Measurements from ENCODE around the gene ANKFY1. TPM values are rescaled to one million over a fixed set of nuclear protein-coding genes. Genes with fewer than 3 reads are reported as not detected.

Gene ANKFY1
- total and polyA plus RNA-seq, 9 of the 15 experiments (the other 6 are each of a cell fraction or from before 2014, with no cell fraction given) = 4.3 to 25.6 (median 12.2) TPM

- ATAC-seq = no peak
- H3K9me3 ChIP-seq (replicated peaks; ENCODE audit: control insufficient read depth, insufficient read depth, low read depth, low read length) = no peaks in the 10 kb centered on the region
- no peaks in the 10 kb centered on the region for H3K27me3 ChIP-seq (ENCODE audit: control insufficient read depth in 2 of 2, insufficient read depth in 2 of 2, low read length in 2 of 2)
- H3K9ac ChIP-seq (ENCODE audit: insufficient read depth in 1 of 2, low read depth in 2 of 2, low read length in 2 of 2) = no peak overlapping the region
- H3K4me3 ChIP-seq = no peak overlapping the region
- CTCF ChIA-PET (ENCODE audit: low intra/inter-chr PET ratio) = no interaction called here
- no peaks in the 10 kb centered on the region for H3K9me1 ChIP-seq (ENCODE audit: control insufficient read depth, insufficient read depth, low read length)
- FAIRE-seq = no peak
- no TSS peak for BruUV-seq (replicated peaks)
- no peak overlapping the region for H3K4me2 ChIP-seq (ENCODE audit: insufficient read depth, low read length)
- no peaks in the 10 kb centered on the region for H3K4me1 ChIP-seq (replicated peaks in 1 of 2; ENCODE audit: control insufficient read depth in 2 of 2, insufficient read depth in 2 of 2, low read length in 2 of 2)
- no peaks in the 10 kb centered on the region for H3K79me2 ChIP-seq (ENCODE audit: control insufficient read depth, insufficient read depth, low read length)
- H3K36me3 ChIP-seq (ENCODE audit: control insufficient read depth, insufficient read depth, low read length) = peaks cover 80% of the 10 kb centered on the region
- in situ Hi-C loops (cut with MboI) = no loop called here
- TF ChIP-seq GATAD2A (IDR thresholded peaks at IDR 0.05) (no peak), MTA1 (IDR thresholded peaks at IDR 0.05; ENCODE audit: borderline replicate concordance) (no peak), ZSCAN29 (IDR thresholded peaks at IDR 0.05) (no peak)
- 98% methylated on average over 5 of the region's 18 CpGs for WGBS (ENCODE audit: insufficient coverage, low coverage, missing lambda C conversion rate)
- POLR2A ChIA-PET = no interaction called here
- H4K20me1 ChIP-seq (replicated peaks; ENCODE audit: control insufficient read depth, insufficient read depth, low read length) = no peaks in the 10 kb centered on the region
- H3K27ac ChIP-seq (ENCODE audit: extremely low read depth, low read depth, low read length) = no peak overlapping the region
- no peak for DNase-seq (ENCODE audit: extremely low read depth in 1 of 4, low spot score in 3 of 4)
- H2AFZ ChIP-seq (ENCODE audit: low read depth, low read length) = no peak overlapping the region
- intact Hi-C loops (cut with micrococcal nuclease) = no loop called here
Observed at GRCh38 chr17:4184811-4185210, 79.0 kb downstream of the ANKFY1 start.

DNA sequence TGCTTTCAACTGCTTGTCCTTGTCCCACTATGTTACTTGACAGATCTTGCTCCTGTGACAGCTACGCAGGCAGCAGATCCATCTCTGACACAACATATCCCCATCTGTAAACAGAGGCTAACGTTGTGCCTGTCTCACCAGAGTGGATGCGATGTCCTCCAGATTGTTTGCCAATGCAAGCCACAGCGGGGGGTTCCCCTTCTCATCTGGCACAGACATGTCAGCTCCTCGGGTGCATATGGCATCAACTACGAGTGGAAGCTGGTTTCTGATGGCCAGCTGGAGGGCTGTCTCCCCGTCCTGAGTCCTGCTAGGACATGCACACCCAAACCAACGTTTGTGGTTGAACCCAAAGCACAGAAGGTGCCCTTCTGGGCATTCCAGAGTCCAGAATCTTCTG, 81.7 kb downstream of the ANKFY1 start:
- Histone ChIP-seq H3K4me2 (ENCODE audit: insufficient read depth, low read length) (no peak overlapping the region), H3K9me1 (ENCODE audit: control insufficient read depth, insufficient read depth, low read length) (no peaks in the 10 kb centered on the region), H3K9ac (ENCODE audit: insufficient read depth in 1 of 2, low read depth in 2 of 2, low read length in 2 of 2) (no peak overlapping the region), H3K9me3 (replicated peaks; ENCODE audit: control insufficient read depth, insufficient read depth, low read depth, low read length) (no peaks in the 10 kb centered on the region), H3K27me3 (ENCODE audit: control insufficient read depth in 2 of 2, insufficient read depth in 2 of 2, low read length in 2 of 2) (no peaks in the 10 kb centered on the region), H3K27ac (ENCODE audit: extremely low read depth, low read depth, low read length) (no peak overlapping the region), H3K79me2 (ENCODE audit: control insufficient read depth, insufficient read depth, low read length) (no peaks in the 10 kb centered on the region), H2AFZ (ENCODE audit: low read depth, low read length) (no peak overlapping the region), H3K36me3 (ENCODE audit: control insufficient read depth, insufficient read depth, low read length) (peaks cover 84% of the 10 kb centered on the region), H4K20me1 (replicated peaks; ENCODE audit: control insufficient read depth, insufficient read depth, low read length) (no peaks in the 10 kb centered on the region), H3K4me3 (no peak overlapping the region), H3K4me1 (replicated peaks in 1 of 2; ENCODE audit: control insufficient read depth in 2 of 2, insufficient read depth in 2 of 2, low read length in 2 of 2) (no peaks in the 10 kb centered on the region)
- TF ChIP-seq ZNF431 (CRISPR knock-in tag; IDR thresholded peaks at IDR 0.05) (no peak), LEF1 (IDR thresholded peaks at IDR 0.05) (no peak)
- TF ChIP-seq, protein P1, sequence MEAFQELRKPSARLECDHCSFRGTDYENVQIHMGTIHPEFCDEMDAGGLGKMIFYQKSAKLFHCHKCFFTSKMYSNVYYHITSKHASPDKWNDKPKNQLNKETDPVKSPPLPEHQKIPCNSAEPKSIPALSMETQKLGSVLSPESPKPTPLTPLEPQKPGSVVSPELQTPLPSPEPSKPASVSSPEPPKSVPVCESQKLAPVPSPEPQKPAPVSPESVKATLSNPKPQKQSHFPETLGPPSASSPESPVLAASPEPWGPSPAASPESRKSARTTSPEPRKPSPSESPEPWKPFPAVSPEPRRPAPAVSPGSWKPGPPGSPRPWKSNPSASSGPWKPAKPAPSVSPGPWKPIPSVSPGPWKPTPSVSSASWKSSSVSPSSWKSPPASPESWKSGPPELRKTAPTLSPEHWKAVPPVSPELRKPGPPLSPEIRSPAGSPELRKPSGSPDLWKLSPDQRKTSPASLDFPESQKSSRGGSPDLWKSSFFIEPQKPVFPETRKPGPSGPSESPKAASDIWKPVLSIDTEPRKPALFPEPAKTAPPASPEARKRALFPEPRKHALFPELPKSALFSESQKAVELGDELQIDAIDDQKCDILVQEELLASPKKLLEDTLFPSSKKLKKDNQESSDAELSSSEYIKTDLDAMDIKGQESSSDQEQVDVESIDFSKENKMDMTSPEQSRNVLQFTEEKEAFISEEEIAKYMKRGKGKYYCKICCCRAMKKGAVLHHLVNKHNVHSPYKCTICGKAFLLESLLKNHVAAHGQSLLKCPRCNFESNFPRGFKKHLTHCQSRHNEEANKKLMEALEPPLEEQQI (IDR thresholded peaks at IDR 0.05) = no peak
- ChIA-PET POLR2A (interaction anchor here (0.5 kb wide), 1 partner anchor 9 kb away, joined by 3 read pairs; no protein-coding TSS in a partner anchor), CTCF (ENCODE audit: low intra/inter-chr PET ratio) (no interaction called here)
- BruUV-seq (replicated peaks) = no TSS peak
- DNase-seq (ENCODE audit: extremely low read depth in 1 of 4, low spot score in 3 of 4) = no peak
- WGBS (ENCODE audit: insufficient coverage, low coverage, missing lambda C conversion rate) = 84% methylated on average over 6 of the region's 8 CpGs
- intact Hi-C loops (cut with micrococcal nuclease) (no loop called here), in situ Hi-C loops (cut with MboI) (no loop called here)
- ATAC-seq = no peak
- FAIRE-seq = no peak

Data from K562 (cell line).